KMS-11 (cell line): ENCODE measurements around the gene HDGFL3.

ENCODE experiments used
- H2AFZ ChIP-seq: fragments of 200-600 bp; sonication (generic); 2 replicates; pipeline ENCODE4 v1.6.1; 2016; ENCODE audit warnings: antibody characterized with exemption, mixed run types, low read depth
- H3K27ac ChIP-seq: fragments of 200-600 bp; sonication (generic); 2 replicates; pipeline ENCODE4 v1.6.1; 2016; ENCODE audit warnings: mild to moderate bottlenecking, mixed run types
- H3K27me3 ChIP-seq: fragments of 200-600 bp; sonication (generic); 2 replicates; pipeline ENCODE4 v1.6.1; 2017; ENCODE audit warnings: mild to moderate bottlenecking, low read depth, mixed run types, moderate library complexity; ENCODE audit not compliant: insufficient read depth
- H3K36me3 ChIP-seq: fragments of 200-600 bp; sonication (generic); 2 replicates; pipeline ENCODE4 v1.6.1; 2017; ENCODE audit warnings: mild to moderate bottlenecking, mixed run types; ENCODE audit not compliant: insufficient read depth
- H3K4me1 ChIP-seq: fragments of 200-600 bp; sonication (generic); 2 replicates; pipeline ENCODE4 v1.6.1; 2016; ENCODE audit warnings: mild to moderate bottlenecking, low read depth, mixed run types; ENCODE audit not compliant: poor library complexity, severe bottlenecking
- H3K4me2 ChIP-seq: fragments of 200-600 bp; sonication (generic); 2 replicates; pipeline ENCODE4 v1.7.0; 2016; ENCODE audit warnings: mild to moderate bottlenecking, mixed run types
- H3K4me3 ChIP-seq: fragments of 200-600 bp; sonication (generic); IDR thresholded peaks from 2 replicates; pipeline ENCODE4 v1.6.1; 2017; ENCODE audit warnings: low read depth, low read length, mixed read lengths; ENCODE audit not compliant: insufficient read depth
- H3K79me2 ChIP-seq: fragments of 200-600 bp; sonication (generic); 2 replicates; pipeline ENCODE4 v1.6.1; 2016; ENCODE audit warnings: low read depth, mixed run types; ENCODE audit not compliant: insufficient read depth
- H3K9ac ChIP-seq: fragments of 200-600 bp; sonication (generic); 2 replicates; pipeline ENCODE4 v1.6.1; 2016; ENCODE audit warnings: mild to moderate bottlenecking, mixed run types
- H4K20me1 ChIP-seq: fragments of 200-600 bp; sonication (generic); 2 replicates; pipeline ENCODE4 v1.6.1; 2016; ENCODE audit warnings: mild to moderate bottlenecking, mixed run types; ENCODE audit not compliant: insufficient read depth
- TF ChIP-seq, protein P1 (sequence below): fragments of 200-600 bp; sonication (generic); conservative IDR thresholded peaks from 2 replicates; pipeline ENCODE4 v1.6.1; 2017; ENCODE audit warnings: low read depth, mild to moderate bottlenecking, antibody characterized with exemption, low read length, moderate library complexity, mixed read lengths

HDGFL3 gene

DNA sequence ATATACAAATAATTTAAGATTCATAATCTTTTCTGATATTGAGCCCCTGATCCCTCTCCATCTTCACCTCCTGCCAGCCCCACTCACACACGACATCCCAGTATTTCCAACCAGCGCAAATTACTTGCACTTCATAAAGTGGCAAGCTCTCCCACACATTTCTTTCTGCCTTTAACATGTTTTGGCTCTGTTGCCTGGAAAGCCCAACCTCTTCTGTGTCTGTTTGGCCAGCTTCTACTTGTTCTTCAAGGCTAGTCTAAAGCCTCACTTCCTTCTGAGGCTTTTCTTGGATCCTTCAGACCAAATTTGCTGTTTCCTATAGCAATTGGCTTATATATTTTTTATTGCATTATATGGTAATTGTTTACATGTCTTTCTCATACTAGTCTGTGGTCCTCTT is 105.3 kb downstream of the HDGFL3 start:
- Histone ChIP-seq H3K9ac (no peak overlapping the region), H3K4me3 (no peak overlapping the region), H4K20me1 (no peaks in the 10 kb centered on the region), H2AFZ (no peak overlapping the region), H3K4me1 (no peaks in the 10 kb centered on the region), H3K36me3 (no peaks in the 10 kb centered on the region), H3K27me3 (no peaks in the 10 kb centered on the region), H3K4me2 (no peak overlapping the region), H3K79me2 (no peaks in the 10 kb centered on the region), H3K27ac (no peak overlapping the region)
- TF ChIP-seq, protein P1, sequence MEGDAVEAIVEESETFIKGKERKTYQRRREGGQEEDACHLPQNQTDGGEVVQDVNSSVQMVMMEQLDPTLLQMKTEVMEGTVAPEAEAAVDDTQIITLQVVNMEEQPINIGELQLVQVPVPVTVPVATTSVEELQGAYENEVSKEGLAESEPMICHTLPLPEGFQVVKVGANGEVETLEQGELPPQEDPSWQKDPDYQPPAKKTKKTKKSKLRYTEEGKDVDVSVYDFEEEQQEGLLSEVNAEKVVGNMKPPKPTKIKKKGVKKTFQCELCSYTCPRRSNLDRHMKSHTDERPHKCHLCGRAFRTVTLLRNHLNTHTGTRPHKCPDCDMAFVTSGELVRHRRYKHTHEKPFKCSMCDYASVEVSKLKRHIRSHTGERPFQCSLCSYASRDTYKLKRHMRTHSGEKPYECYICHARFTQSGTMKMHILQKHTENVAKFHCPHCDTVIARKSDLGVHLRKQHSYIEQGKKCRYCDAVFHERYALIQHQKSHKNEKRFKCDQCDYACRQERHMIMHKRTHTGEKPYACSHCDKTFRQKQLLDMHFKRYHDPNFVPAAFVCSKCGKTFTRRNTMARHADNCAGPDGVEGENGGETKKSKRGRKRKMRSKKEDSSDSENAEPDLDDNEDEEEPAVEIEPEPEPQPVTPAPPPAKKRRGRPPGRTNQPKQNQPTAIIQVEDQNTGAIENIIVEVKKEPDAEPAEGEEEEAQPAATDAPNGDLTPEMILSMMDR: no peak

DNA sequence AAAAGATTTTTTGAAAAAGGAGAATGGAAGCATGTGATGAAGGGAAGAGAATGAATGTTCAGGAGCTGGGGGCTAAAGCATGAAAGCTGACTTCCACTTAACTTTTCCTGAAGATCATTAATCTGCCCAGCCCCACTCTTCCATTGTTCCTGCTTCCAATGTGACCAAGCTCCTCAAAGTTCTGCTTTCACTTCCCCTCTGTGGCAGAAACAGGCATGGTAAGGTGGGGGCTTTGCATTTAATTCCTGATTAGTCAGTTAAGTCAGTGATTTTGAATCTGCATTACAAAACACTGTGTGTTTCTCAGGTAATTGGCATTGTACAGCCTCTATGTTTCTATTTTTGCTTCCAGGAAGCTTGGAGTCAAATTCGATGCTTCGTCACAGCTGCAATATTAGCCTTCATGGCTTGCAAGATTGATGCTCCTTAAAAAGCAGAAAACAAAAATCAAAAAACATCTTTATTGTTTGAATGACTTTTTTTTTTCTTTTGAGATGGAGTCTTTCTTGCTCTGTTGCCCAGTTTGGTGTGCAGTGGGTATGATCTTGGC is 107.5 kb downstream of the HDGFL3 start:
- H3K4me3 ChIP-seq: no peak overlapping the region
- no peaks in the 10 kb centered on the region for H3K27me3 ChIP-seq
- H2AFZ ChIP-seq: no peak overlapping the region
- TF ChIP-seq, protein P1: no peak
- no peaks in the 10 kb centered on the region for H3K4me1 ChIP-seq
- no peak overlapping the region for H3K9ac ChIP-seq
- no peaks in the 10 kb centered on the region for H3K79me2 ChIP-seq
- H3K36me3 ChIP-seq: no peaks in the 10 kb centered on the region
- H3K27ac ChIP-seq: no peak overlapping the region
- no peak overlapping the region for H3K4me2 ChIP-seq
- H4K20me1 ChIP-seq: no peaks in the 10 kb centered on the region

DNA sequence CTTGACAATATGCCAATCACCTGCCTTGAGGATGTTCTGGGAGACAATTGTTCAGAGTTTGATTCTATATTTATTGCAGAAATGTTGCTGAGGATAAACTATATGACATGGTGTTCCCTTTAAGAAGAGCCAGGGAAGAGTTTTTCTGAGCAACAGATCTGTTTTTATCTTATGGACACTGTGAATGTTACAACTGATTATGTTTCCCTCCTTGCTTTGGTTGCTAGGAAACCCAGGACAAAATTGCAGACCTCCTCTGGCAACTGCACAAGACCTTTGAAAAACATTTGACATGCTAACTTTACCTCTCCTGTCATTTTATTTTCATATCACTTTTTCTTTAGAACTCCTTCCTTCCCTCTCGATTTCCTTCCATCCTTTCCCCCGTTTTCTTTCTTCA is 108.3 kb downstream of the HDGFL3 start:
- Histone ChIP-seq H3K79me2 (no peaks in the 10 kb centered on the region), H3K27ac (no peak overlapping the region), H3K27me3 (no peaks in the 10 kb centered on the region), H3K4me2 (no peak overlapping the region), H4K20me1 (no peaks in the 10 kb centered on the region), H3K9ac (no peak overlapping the region), H3K36me3 (no peaks in the 10 kb centered on the region), H3K4me1 (no peaks in the 10 kb centered on the region), H3K4me3 (no peak overlapping the region), H2AFZ (no peak overlapping the region)
- TF ChIP-seq, protein P1: no peak

DNA sequence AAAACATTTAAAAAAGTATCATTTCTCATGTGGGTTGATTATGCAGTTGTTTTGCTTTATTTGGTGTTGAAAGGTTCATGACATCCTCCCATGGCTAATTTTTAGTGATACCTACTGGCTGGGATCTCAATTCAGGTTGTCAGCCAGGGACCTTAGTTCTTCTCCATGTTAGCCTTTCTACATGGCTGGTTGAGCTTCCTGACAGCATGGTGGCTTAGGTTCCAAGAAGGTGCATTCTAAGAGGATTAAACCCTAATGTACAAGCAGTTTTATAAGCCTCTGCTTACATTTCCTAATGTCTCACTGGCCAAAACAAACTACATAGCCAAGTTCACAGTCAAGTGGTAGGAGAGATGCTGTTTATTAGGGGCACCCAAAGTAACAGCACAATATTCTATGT is 109.5 kb downstream of the HDGFL3 start:
- H3K27me3 ChIP-seq: no peaks in the 10 kb centered on the region
- H3K4me2 ChIP-seq: no peak overlapping the region

More for the DNA sequence above, 109.5 kb downstream of the HDGFL3 start:
- H3K4me3 ChIP-seq: no peak overlapping the region
- no peaks in the 10 kb centered on the region for H4K20me1 ChIP-seq
- H3K4me1 ChIP-seq: no peaks in the 10 kb centered on the region
- H2AFZ ChIP-seq: no peak overlapping the region
- H3K9ac ChIP-seq: no peak overlapping the region
- H3K27ac ChIP-seq: no peak overlapping the region
- no peaks in the 10 kb centered on the region for H3K36me3 ChIP-seq
- TF ChIP-seq, protein P1: no peak
- H3K79me2 ChIP-seq: no peaks in the 10 kb centered on the region
